Measurements from ENCODE around the gene MYOZ3. TPM values are rescaled to one million over a fixed set of nuclear protein-coding genes. Genes with fewer than 3 reads are reported as not detected.

Gene MYOZ3, protein sequence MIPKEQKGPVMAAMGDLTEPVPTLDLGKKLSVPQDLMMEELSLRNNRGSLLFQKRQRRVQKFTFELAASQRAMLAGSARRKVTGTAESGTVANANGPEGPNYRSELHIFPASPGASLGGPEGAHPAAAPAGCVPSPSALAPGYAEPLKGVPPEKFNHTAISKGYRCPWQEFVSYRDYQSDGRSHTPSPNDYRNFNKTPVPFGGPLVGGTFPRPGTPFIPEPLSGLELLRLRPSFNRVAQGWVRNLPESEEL
- total RNA-seq, result 5.5 TPM
- long read RNA-seq, partial matches to known transcripts, result 0 of 2 reads
- long read RNA-seq, other reads (novel, unspliced or antisense), result 0 of 2 reads

DNA sequence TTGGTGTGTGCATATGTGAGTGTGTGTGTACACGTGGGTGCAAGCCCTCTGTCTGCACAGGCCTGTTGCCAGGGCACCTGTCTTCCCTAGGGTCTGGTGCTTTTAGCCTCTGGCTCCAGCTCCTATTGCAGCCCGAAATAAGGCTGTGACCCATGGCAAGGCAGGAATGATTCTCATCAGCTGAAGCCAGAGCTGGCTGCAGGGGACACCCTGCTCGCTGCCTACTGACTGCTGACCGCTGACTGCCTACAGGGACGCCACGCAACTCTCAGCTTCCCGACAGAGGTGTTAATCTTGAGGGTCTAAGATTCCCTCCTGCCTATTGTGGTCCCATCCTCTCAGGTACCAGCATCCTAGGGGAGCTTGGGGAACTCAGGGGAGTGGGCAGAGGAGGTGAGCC lies at the start of gene MYOZ3:
MYOZ3 (plus strand) TSS at position 166 of the 400 bp plus-strand sequence. CDS start 1,691 bp downstream, outside the sequence.
- ATAC-seq, result no peak
- no peak for DNase-seq (ENCODE audit: missing footprints)
- intact Hi-C loops (cut with DNase I), result no loop called here

DNA sequence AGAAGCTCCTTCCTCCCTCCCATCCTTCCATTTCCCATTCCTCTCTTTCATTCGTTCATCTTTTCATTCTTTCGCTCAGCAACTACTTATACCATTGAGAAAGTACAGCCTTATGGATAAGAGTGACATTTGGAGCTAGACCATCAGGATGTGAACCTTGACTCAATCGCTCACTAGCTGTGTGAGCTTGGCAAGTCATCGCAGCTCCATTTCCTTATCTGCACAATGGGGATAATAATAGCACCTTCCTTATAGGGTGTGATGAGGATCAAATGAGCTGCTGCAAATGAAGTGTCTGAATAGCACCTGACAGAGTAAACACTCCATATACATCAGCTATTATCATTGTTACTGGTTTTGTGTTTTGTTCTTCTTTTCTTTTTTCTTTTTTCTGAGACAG lies 48.6 kb upstream of the MYOZ3 start:
- intact Hi-C loops (cut with DNase I), result loop anchor here (5.0 kb wide), 1 partner anchor 35 kb away; no protein-coding TSS in a partner anchor
- ATAC-seq (peak; percentile 37), DNase-seq (ENCODE audit: missing footprints) (peak; percentile 33)

DNA sequence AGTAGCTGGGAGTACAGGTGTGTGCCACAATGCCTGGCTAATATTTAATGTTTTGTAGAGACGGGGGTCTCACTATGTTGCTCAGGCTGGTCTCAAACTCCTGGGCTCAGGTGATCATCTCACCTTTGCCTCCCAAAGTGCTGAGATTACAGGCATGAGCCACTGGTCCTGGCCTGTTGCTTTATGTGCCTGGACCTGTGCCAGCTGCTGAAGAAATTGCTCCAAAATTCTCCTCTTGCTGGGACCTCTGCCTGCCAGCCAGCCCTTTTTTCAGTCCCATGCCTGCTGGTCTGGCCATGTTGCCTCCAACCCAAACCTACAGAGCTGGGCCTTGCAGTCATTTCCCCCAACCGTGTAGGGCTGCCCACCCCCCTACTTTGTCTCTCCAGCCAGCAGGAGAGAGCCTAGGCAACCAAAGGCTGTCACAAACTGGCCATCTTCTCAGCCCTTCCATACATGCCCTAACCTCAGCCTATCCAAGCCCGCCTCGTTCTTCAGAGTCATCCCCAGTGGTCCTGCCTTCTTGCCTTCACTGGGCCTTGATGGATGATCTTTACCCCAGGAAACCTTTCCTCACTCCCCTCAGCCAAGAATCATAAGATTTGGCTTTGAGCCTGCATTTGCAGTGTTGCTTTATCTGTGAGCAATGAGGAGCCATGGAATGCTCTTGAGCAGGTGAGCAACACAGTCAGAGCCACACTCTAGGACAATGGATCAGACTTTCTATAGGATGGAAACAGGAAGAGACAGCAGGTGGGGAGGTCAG lies 48.0 kb upstream of the MYOZ3 start:
- DNase-seq (ENCODE audit: missing footprints), result peak; percentile 73
- intact Hi-C loops (cut with DNase I), result loop anchor here (5.0 kb wide), 1 partner anchor 34 kb away; no protein-coding TSS in a partner anchor
- ATAC-seq, result no peak

DNA sequence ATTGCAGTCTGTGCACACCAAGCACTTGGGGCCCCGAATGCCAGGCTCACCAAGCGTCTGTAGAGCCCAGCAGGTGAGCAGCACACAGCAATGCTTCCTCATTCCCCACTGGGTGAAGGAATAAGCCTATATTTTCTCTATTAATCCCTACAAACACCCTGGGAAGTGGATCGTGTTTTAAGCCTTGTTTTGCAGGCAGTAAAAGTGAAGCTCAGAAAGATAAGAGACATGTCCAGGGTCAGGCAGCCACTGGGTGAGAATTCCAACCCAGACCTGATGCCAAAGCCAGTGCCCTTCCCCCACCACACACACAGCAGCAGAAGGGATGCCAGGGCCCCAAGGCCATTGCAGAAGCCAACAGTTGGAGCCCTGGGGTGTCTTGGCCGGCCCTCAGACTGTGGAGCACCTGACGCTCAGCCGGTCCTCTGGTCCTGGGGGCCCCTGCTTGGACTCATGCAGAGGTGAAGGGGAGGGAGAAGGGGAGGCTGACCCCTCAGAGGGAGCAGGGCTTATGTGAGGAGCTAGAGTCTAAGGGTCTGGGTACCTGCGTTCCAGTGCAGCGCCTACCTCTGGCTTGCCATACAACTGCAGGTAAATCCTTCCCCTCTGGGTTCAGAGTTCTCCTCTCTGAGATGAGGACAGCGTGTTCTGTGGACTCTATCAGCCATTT lies 46.9 kb upstream of the MYOZ3 start:
- DNase-seq (ENCODE audit: missing footprints) (peak; percentile 46), ATAC-seq (peak; percentile 7)
- intact Hi-C loops (cut with DNase I), result loop anchor here (5.0 kb wide), 1 partner anchor 33 kb away; no protein-coding TSS in a partner anchor

DNA sequence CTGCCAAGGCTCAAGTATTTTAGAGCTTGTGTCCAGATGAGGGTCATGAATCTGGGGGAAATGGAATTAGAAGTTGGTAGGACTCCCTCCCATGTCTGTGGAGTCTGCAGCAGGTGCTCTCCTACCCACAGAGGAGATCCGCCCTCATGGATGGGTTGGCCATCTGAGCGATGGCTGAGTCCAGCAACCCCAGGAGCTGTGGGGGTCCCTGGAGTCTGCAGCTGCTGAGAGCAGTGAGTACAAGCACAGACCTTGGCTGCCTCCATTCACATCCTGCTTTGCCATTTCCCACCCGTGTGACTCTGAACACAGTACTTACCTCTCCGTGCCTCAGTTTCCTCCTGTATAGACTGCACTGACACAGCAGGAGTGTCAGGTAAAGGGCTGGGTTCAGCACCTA lies 46.4 kb upstream of the MYOZ3 start:
- DNase-seq (ENCODE audit: missing footprints), result peak; percentile 13
- intact Hi-C loops (cut with DNase I), result loop anchor here (5.0 kb wide), 1 partner anchor 33 kb away; no protein-coding TSS in a partner anchor
- ATAC-seq, result no peak

DNA sequence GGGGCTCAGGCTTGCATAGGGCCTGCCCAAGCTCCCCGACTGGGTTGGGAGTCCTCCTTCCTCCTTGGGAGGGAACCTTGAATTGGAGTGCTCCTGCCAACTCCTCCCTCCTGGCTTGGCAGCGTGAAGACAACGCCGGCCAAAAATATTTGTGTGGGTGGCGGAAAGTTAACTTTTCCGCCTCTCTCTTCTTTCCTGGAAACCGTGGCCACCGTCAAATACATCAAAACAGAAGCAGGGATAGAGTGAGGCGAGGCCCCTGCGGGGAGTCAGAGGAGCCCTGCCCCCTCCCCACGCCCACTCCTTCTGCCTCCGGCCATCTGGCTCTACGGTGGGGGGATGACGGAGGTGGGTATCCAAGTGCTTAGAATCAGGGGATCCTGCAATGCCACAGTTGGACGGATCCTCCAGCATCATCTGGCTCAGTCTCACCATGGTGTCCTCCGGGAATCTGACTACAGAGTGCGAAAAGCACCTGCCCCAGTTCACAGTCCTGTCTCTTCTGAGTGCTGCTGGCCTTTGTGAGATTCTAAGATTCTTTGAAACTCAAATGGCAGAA lies 45.8 kb upstream of the MYOZ3 start:
- ATAC-seq (peak; percentile 17), DNase-seq (ENCODE audit: missing footprints) (peak; percentile 62)
- intact Hi-C loops (cut with DNase I), result no loop called here

DNA sequence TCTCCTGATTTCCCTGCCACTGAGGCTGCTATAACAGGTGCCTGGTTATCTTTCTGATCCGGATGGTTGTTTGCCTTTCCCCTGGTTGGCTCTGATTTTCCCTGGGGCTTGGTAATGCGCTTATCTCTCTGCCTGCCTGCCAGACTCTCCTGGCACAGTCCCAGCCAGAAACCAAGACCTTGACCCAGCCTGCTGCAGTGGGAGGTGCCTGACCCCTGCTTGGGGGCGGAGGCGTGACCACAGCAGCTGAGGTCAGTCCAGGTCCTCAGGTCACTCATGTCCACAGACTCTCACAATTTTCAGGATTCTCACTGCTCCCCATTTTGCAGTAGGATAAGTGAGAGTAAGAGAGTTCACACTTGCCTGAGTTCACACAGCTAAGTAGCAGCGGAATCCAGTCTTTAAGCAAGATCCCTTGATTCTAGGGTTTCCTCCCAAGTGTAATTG lies 45.0 kb upstream of the MYOZ3 start:
- ATAC-seq (peak; percentile 31), DNase-seq (ENCODE audit: missing footprints) (peak; percentile 79)
- intact Hi-C loops (cut with DNase I), result no loop called here

DNA sequence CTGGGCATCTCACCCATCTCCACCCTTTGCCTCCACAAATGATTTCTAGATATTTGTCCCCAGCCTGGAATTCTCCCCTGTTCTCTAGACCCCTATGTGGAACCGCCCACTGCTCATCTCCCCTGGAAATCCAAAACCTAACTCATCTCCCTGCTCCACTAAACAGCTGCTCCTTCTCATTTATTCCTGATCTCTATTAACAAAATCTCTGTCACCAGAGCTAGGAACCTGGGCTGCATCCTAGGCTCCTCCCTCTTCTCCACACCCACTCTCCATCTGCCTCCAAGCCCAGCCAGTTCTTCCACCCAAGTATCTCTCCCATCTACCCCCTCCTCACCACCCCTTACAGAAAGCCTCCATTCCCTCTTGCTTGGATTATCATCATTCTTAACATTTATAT lies 44.5 kb upstream of the MYOZ3 start:
- intact Hi-C loops (cut with DNase I), result no loop called here
- no peak for ATAC-seq

DNA sequence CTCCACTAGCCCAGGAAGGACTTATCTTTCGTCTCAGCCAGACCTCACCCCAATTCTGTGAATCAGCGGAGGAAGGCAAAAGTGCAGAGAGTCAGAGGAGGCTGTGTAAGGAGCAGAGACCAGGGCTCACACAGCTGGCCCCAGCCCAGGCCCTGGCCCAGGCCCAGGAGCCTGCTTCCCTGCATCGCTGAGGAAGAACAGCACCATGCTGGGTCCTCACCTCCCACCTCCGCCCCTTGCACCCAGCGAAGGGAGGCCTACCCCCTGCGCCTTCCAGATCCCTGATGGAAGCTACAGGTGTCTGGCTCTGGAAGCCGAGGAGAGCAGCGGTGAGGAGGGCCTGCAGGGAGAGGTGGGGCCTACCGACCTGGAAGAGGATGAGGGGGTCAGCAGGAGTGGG lies 42.9 kb upstream of the MYOZ3 start:
- ATAC-seq, result peak; percentile 18
- peak; percentile 80 for DNase-seq (ENCODE audit: missing footprints)
- intact Hi-C loops (cut with DNase I), result no loop called here

More for the DNA sequence above, 44.5 kb upstream of the MYOZ3 start:
- DNase-seq (ENCODE audit: missing footprints), result no peak

DNA sequence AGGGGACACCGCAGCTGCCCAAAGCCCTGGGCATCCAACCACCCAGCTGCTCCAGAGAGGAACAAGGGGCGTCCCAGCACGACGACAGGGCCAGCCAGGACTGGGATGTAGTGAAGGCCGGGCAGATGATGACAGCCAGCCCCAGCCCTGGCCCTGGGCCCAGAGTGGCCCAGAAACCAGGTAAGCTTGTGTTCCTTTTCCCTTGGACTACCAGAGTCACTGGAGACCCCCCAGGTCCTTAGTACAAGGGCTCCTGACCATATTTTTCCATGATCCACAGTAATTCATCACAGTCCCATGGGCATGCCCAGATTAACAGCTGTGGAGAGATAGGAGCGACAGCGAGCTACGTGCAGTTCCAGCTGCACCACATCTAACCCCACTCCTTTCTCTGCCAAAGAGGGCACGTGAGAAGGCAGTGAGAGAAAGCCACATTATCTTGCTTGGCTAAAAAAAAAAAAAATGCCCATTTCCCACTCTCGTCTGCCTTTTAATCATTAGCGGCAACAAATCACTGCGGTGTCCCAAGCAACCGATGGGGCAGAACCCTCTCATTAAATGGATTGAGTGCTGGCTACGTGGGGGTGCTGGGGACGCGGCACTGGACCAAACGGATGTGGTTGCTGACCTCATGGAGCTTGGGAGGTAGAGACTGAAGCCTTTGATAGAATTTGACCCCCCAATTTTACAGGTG lies 42.3 kb upstream of the MYOZ3 start:
- ATAC-seq (peak; percentile 58), DNase-seq (ENCODE audit: missing footprints) (peak; percentile 62)
- intact Hi-C loops (cut with DNase I), result no loop called here

DNA sequence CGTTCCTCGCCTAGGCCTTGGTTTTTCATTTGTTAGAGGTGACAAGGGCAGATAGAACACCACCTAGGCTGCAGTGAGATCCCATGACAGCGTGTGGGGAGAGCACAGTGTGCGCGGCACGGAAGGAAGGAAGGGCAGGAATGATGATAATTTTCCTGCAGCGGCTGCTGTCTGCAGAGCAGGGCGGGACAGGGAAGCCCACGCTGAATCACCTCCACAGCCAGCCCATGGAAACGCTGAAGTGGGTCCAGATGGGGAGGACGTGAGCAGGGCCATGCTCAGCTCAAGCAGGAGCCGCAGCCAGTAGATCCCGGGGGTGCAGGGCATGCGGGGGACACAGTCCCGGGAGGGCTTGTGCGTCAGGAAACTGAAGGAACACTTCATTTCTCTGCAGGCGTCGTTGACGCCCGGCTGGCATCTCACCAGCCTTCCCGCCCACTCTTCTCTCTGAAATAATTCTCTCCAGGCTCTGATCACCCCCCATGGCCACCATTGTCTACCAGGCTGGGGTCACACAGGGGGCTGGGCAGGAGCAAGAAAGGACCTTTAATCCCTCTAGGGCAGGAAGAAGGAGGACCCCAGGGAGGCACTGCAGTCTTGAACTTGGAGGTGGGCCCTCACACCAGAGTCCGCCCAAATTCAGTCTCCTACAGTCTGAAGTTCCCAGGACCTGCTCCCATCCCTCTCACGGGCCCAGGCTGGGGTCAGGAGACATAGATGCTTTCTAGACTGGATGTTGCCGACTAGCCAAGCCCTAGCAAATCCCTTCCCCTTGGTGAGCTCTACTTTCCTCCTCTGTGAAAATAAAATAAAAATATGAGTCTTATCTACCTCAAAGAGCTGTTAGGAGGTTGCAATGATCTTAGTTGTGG lies 41.5 kb upstream of the MYOZ3 start:
- peak; percentile 56 for ATAC-seq
- intact Hi-C loops (cut with DNase I), result no loop called here
- DNase-seq (ENCODE audit: missing footprints), result peak; percentile 85

DNA sequence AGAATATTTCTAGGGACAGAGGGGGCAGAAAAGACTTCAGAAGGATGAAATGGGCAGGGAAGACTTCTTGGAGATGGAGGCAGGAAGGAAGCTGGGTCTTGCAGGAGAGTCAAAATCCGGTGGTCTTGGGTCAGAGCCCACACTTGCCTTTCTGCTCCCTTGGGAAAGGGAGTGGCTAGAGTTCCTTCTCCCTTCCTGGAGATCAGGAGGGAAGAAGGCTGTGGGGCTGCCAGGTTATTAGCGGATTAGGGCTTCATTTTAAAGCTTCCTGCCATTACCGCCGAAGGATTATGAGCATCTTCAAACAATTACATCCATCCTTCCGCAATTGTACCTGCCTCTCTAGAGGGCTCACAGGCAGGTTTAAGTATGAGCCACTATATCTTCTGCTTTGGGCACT lies 39.8 kb upstream of the MYOZ3 start:
- intact Hi-C loops (cut with DNase I), result no loop called here
- ATAC-seq, result no peak
- DNase-seq (ENCODE audit: missing footprints), result peak; percentile 20

DNA sequence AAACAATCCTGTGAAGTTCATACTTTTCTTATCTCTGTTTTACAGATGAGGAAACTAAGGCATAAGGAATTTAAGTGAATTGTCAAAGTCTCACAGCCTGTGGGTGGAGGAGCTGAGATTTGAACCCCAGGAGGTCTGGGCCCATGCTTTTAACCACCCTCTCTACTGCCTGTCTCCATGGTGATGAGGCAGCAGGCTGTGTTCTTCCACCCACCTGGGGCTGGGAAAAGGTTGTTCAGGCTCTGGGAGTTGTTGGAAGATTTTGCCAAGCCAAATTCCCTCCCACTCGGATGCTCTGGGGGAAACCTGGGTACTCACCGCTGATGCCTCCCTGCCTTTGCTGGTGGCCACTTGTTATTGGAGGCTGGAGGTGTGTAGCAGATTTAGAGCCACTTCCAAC lies 38.9 kb upstream of the MYOZ3 start:
- DNase-seq (ENCODE audit: missing footprints) (no peak), ATAC-seq (no peak)
- intact Hi-C loops (cut with DNase I), result loop anchor here (2.0 kb wide), 1 partner anchor 27 kb away; no protein-coding TSS in a partner anchor

DNA sequence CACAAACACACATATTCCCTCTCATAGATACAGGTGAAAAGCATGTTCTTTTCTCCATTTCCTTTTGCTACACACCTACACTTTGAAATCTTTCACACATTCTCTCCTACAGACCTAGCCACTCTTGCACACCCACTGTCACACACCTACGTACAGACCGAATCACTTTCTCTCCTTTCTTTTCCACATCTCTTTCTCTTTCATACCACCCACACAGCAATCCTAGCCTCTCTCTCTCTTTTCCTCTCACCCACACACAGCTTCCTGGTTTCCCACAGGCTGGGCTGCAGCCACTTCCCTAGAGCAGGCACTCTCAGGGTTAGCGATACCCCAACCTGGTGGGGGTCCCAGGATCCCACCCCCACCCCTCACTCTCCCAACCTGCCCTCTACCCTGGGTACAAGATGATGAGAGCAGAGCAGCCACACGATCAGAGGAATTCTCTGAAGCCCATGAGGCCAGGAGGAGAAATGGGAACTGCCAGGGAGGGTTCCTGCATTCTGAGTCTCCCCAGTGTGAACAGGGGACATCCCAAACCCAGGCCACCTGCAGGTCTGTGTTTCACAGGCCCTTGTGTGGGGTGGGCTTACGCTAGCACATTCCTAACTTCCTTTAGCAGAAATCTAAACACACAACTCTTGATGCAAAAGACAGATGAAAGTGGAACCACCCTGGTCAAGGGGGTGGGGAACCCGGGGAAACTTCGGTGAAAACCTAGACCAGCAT lies 37.7 kb upstream of the MYOZ3 start:
- intact Hi-C loops (cut with DNase I), result loop anchor here (2.0 kb wide), 1 partner anchor 29 kb away; no protein-coding TSS in a partner anchor
- DNase-seq (ENCODE audit: missing footprints), result peak; percentile 17
- ATAC-seq, result no peak

DNA sequence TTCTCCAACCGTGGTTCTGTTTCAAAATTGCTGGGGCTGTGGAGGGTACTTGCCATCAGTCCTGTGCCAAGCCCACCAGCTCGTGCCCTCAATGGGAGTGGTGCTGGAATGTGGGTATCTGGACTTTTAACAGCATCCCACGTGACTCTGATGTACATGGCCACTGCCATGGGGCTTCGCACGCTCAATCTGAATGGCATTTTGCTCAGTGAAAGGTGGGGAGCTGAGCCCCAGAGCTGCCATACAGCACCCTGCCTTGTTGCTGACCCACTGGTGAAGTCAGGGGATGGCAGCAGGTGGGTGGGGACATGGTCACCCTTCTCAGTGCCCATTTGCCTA lies 37.2 kb upstream of the MYOZ3 start:
- ATAC-seq (no peak), DNase-seq (ENCODE audit: missing footprints) (peak; percentile 42)
- intact Hi-C loops (cut with DNase I), result loop anchor here (2.0 kb wide), 1 partner anchor 29 kb away; no protein-coding TSS in a partner anchor

DNA sequence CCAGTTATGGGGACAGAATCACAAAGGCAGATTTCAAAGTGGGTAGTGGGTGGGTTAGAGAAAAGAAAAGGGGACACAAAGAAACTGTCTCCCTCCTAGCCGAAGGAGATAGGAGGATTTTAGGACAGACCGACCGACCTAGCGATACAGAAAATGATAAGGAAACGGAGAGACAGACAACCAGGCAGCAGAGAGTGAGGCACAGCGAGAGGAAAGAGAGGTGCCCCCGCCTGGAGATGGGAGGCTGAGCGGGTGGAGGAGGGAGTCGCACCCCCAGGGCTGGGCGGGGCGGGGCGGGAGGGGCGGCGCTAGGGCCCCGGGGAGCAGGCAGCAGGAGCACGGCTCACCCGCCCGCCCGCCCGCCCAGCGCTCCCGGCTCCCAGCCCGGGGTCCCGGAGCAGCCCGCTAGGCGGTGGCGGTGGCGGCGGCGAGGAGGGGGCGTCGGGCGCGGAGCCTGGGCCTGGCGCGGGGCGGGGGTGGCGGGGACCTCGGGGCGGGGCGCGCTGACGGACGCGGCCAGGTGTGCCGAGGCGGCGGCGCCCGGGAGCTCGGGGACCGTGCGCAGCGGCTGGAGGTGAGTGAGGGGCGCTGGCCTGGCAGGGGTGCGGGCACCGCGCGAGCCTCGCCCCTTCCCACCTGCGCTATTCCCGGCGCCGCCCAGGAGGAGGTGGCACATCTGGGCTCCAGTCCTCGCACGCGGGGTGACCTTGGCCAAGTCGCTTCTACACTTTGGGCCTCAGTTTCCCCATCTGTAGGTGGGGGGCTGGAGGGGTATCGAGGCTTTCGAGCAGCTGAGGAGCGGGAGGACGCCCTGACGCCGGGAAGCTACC lies 36.5 kb upstream of the MYOZ3 start:
- ATAC-seq (peak; percentile 34), DNase-seq (ENCODE audit: missing footprints) (peak; percentile 65)
- intact Hi-C loops (cut with DNase I), result no loop called here
